Activated naive CD8-positive, alpha-beta T cell treated with anti-CD3 and anti-CD28 coated beads for 36 hours (primary cell): Measurements from ENCODE around the gene USE1. TPM values are rescaled to one million over a fixed set of nuclear protein-coding genes. Genes with fewer than 3 reads are reported as not detected.

Source experiments
- DNase-seq: peaks from one replicate; pipeline ENCODE4 v3.0.0; 2021
- H3K27ac Mint-ChIP-seq: one replicate; pipeline ENCODE4 v1.8.0; 2022; ENCODE audit warnings: mild to moderate bottlenecking, moderate library complexity, mixed read lengths
- H3K27me3 Mint-ChIP-seq: one replicate; pipeline ENCODE4 v1.8.0; 2022; ENCODE audit warnings: mild to moderate bottlenecking, mixed read lengths
- H3K36me3 Mint-ChIP-seq: one replicate; pipeline ENCODE4 v1.8.0; 2021; ENCODE audit warnings: mild to moderate bottlenecking, mixed read lengths
- H3K4me1 Mint-ChIP-seq: one replicate; pipeline ENCODE4 v1.8.0; 2021; ENCODE audit warnings: mixed read lengths
- H3K4me3 Mint-ChIP-seq: one replicate; pipeline ENCODE4 v1.8.0; 2022; ENCODE audit warnings: mild to moderate bottlenecking, moderate library complexity, mixed read lengths
- H3K9me3 Mint-ChIP-seq: one replicate; pipeline ENCODE4 v1.8.0; 2022; ENCODE audit warnings: mixed read lengths
- total RNA-seq, 2 experiments: library from RNA; stranded (reverse); gene quantifications; one replicate each; pipeline ENCODE4 v1.2.3, GENCODE V29; 2021

USE1 gene
- total RNA-seq, 2 experiments from 2014 or later, result 26.5 to 27.1 TPM

DNA sequence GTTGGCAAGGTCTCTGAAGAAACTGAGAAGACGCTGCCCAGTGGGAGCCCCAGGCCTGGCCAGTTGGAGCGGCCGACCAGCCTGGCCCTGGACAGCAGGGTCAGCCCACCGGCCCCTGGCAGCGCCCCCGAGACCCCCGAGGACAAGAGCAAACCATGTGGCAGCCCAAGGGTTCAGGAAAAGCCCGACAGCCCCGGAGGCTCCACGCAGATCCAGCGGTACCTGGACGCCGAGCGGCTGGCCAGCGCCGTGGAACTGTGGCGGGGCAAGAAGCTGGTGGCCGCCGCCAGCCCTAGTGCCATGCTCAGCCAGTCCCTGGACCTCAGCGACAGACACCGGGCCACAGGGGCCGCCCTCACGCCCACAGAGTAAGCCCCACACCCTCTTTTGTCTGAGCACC, 20.1 kb upstream of the USE1 start:
- Mint-ChIP-seq H3K27ac (no peak overlapping the region), H3K36me3 (peaks cover 25% of the 10 kb centered on the region), H3K9me3 (no peaks in the 10 kb centered on the region), H3K4me1 (no peaks in the 10 kb centered on the region), H3K4me3 (no peak overlapping the region), H3K27me3 (no peaks in the 10 kb centered on the region)
- no peak for DNase-seq

GRCh38 chr19:17196610-17197009, 18.5 kb upstream of the USE1 start:
- H3K27ac Mint-ChIP-seq, result no peak overlapping the region

DNA sequence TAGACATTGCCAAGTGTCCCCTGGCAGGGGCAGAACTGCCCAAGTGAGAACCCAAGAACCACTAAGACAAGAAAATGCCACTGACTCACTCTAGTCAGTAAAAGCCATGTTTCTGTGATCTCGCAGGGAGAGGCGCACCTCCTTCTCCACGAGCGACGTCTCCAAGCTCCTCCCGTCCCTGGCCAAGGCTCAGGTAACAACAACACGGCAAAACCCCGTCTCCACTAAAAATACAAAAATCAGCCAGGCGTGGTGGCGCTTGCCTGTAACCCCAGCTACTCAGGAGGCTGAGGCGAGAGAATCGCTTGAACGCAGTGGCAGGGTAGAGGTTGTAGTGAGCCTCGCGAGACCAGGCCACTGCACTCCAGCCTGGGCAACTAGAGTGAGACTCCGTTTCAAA, 17.5 kb upstream of the USE1 start:
- Mint-ChIP-seq H3K9me3 (no peaks in the 10 kb centered on the region), H3K27me3 (no peaks in the 10 kb centered on the region), H3K27ac (no peak overlapping the region), H3K4me1 (no peaks in the 10 kb centered on the region), H3K4me3 (no peak overlapping the region), H3K36me3 (peaks cover 31% of the 10 kb centered on the region)
- no peak for DNase-seq

More at GRCh38 chr19:17196610-17197009, 18.5 kb upstream of the USE1 start:
- DNase-seq, result no peak
- Mint-ChIP-seq H3K4me1 (no peaks in the 10 kb centered on the region), H3K9me3 (no peaks in the 10 kb centered on the region), H3K4me3 (no peak overlapping the region), H3K27me3 (no peaks in the 10 kb centered on the region), H3K36me3 (peaks cover 21% of the 10 kb centered on the region)

- H3K36me3 Mint-ChIP-seq, result peaks cover 37% of the 10 kb centered on the region
- H3K27me3 Mint-ChIP-seq, result no peaks in the 10 kb centered on the region
- no peaks in the 10 kb centered on the region for H3K4me1 Mint-ChIP-seq
- no peak overlapping the region for H3K27ac Mint-ChIP-seq
- no peak for DNase-seq
- no peaks in the 10 kb centered on the region for H3K9me3 Mint-ChIP-seq
- no peak overlapping the region for H3K4me3 Mint-ChIP-seq
Observed at GRCh38 chr19:17200408-17201079, 14.6 kb upstream of the USE1 start.

DNA sequence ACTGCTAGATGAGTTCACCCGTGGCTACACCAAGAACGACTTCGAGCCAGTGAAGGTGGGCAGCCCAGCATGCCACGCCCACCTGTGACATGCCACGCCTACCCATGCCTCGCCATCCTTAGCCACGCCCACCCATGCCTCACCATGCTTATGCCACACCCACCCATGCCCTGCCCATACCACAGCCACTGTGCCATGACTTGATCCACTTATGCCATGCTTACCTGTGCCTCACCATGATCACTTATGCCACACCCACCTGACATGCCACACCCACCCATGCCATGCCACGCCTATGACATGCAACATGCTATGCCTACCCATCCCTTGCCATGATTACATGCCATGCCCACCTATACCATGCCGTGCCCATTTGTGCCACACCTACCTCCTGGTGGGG, 12.9 kb upstream of the USE1 start:
- Mint-ChIP-seq H3K4me1 (no peaks in the 10 kb centered on the region), H3K4me3 (no peak overlapping the region), H3K27me3 (no peaks in the 10 kb centered on the region), H3K36me3 (peaks cover 36% of the 10 kb centered on the region), H3K27ac (peak overlapping the region; percentile 31), H3K9me3 (no peaks in the 10 kb centered on the region)
- peak; percentile 20 for DNase-seq

- H3K4me1 Mint-ChIP-seq, result no peaks in the 10 kb centered on the region
- no peak for DNase-seq
- H3K36me3 Mint-ChIP-seq, result peaks cover 33% of the 10 kb centered on the region
- no peaks in the 10 kb centered on the region for H3K27me3 Mint-ChIP-seq
- H3K27ac Mint-ChIP-seq, result no peak overlapping the region
- H3K9me3 Mint-ChIP-seq, result no peaks in the 10 kb centered on the region
- no peak overlapping the region for H3K4me3 Mint-ChIP-seq
Observed at GRCh38 chr19:17202713-17203112, 12.4 kb upstream of the USE1 start.

DNA sequence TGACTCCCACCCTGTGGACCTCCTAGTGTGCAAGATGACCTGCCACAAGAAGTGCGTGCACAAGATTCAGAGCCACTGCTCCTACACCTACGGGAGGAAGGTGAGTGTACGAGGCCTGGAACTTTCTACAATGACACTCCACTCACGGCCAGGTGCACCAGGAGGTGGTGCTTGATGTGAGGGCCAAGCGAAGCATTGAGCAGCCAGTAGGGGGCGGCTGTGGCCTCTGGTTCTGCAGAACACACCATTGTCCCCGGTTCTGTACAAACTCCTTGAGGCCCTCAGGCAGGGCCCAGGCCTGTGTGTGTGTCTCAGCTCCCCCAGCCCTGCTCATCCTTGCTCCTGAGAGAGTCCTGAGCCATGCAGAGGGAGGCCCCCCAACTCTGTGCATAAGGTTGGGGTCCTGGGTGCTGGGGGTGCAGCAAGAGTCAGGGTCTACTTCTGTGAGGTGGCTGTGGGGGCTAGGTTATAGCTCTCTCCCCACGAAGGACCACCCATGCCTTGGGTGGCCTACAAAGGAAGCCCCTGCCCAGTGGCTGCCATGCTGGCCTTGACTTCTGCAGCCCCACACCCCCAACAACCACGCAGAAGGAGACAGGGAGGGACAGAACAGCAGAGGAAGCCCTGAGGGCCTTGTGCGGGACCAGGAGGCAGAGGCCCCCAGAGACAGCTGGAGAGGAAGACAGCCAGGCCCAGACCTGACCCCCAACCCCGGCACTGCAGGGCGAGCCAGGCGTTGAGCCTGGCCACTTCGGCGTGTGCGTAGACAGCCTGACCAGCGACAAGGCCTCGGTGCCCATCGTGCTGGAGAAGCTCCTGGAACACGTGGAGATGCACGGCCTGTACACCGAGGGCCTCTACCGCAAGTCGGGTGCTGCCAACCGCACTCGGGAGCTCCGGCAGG, 9.7 kb upstream of the USE1 start:
- H3K4me1 Mint-ChIP-seq, result peaks cover 7% of the 10 kb centered on the region
- no peaks in the 10 kb centered on the region for H3K27me3 Mint-ChIP-seq
- H3K27ac Mint-ChIP-seq, result peak overlapping the region; percentile 31
- DNase-seq, result peak; percentile 49
- no peak overlapping the region for H3K4me3 Mint-ChIP-seq
- H3K36me3 Mint-ChIP-seq, result peaks cover 36% of the 10 kb centered on the region
- no peaks in the 10 kb centered on the region for H3K9me3 Mint-ChIP-seq

- no peaks in the 10 kb centered on the region for H3K27me3 Mint-ChIP-seq
- H3K36me3 Mint-ChIP-seq, result peaks cover 30% of the 10 kb centered on the region
- no peak overlapping the region for H3K4me3 Mint-ChIP-seq
- H3K4me1 Mint-ChIP-seq, result peaks cover 7% of the 10 kb centered on the region
- no peak for DNase-seq
- no peak overlapping the region for H3K27ac Mint-ChIP-seq
- H3K9me3 Mint-ChIP-seq, result no peaks in the 10 kb centered on the region
Observed at GRCh38 chr19:17206736-17207581, 8.2 kb upstream of the USE1 start.

GRCh38 chr19:17209126-17210036, 5.8 kb upstream of the USE1 start:
- Mint-ChIP-seq H3K27ac (peak overlapping the region; percentile 39), H3K27me3 (no peaks in the 10 kb centered on the region), H3K36me3 (peaks cover 21% of the 10 kb centered on the region), H3K9me3 (no peaks in the 10 kb centered on the region), H3K4me1 (peaks cover 9% of the 10 kb centered on the region), H3K4me3 (no peak overlapping the region)
- DNase-seq, result peak; percentile 61

- Mint-ChIP-seq H3K27ac (no peak overlapping the region), H3K4me1 (peaks cover 14% of the 10 kb centered on the region), H3K4me3 (no peak overlapping the region), H3K36me3 (peaks cover 22% of the 10 kb centered on the region), H3K27me3 (no peaks in the 10 kb centered on the region), H3K9me3 (no peaks in the 10 kb centered on the region)
- no peak for DNase-seq
Observed at GRCh38 chr19:17210296-17210695, 4.9 kb upstream of the USE1 start.

GRCh38 chr19:17211547-17212446, 3.4 kb upstream of the USE1 start:
- H3K9me3 Mint-ChIP-seq, result no peaks in the 10 kb centered on the region
- H3K4me3 Mint-ChIP-seq, result no peak overlapping the region
- no peak overlapping the region for H3K27ac Mint-ChIP-seq
- no peaks in the 10 kb centered on the region for H3K27me3 Mint-ChIP-seq
- no peak for DNase-seq
- H3K4me1 Mint-ChIP-seq, result peaks cover 20% of the 10 kb centered on the region
- H3K36me3 Mint-ChIP-seq, result peaks cover 22% of the 10 kb centered on the region

GRCh38 chr19:17213334-17213733, 1.8 kb upstream of the USE1 start:
- H3K27me3 Mint-ChIP-seq, result no peaks in the 10 kb centered on the region

GRCh38 chr19:17214508-17215126, 540 bp upstream of the USE1 start:
- no peaks in the 10 kb centered on the region for H3K27me3 Mint-ChIP-seq
- H3K27ac Mint-ChIP-seq, result peak overlapping the region; percentile 95
- H3K4me1 Mint-ChIP-seq, result peaks cover 13% of the 10 kb centered on the region
- peaks cover 32% of the 10 kb centered on the region for H3K36me3 Mint-ChIP-seq
- no peaks in the 10 kb centered on the region for H3K9me3 Mint-ChIP-seq
- DNase-seq, result no peak
- peak overlapping the region; percentile 88 for H3K4me3 Mint-ChIP-seq

More at GRCh38 chr19:17213334-17213733, 1.8 kb upstream of the USE1 start:
- no peak overlapping the region for H3K4me3 Mint-ChIP-seq
- H3K9me3 Mint-ChIP-seq, result no peaks in the 10 kb centered on the region
- H3K36me3 Mint-ChIP-seq, result peaks cover 33% of the 10 kb centered on the region
- H3K27ac Mint-ChIP-seq, result no peak overlapping the region
- no peak for DNase-seq
- H3K4me1 Mint-ChIP-seq, result peaks cover 20% of the 10 kb centered on the region
